Testis (tissue), 2 donors: ENCODE results near the gene ERBB4.
"Not testable (repeated sequence)": the region's sequence is repeated elsewhere in the genome, so short reads cannot be mapped to it uniquely, and the experiment has no call there.

Experiments used
- POLR2A ChIP-seq: fragments of 450-650 bp; IDR thresholded peaks from one replicate; pipeline ENCODE4 v1.6.1; 2017; ENCODE audit warnings: antibody characterized with exemption, mild to moderate bottlenecking, moderate library complexity
- TF ChIP-seq, protein P1 (sequence below), 3 experiments: fragments of 450-650 bp in 2 of 3; fragments of 200-600 bp in 1 of 3; sonication (generic) in 1 of 3; IDR thresholded peaks; one replicate each; pipeline ENCODE4 v1.5.1; 2016 to 2019; ENCODE audit warnings: antibody characterized with exemption in 3 of 3, mild to moderate bottlenecking in 2 of 3, moderate library complexity in 1 of 3

DNA sequence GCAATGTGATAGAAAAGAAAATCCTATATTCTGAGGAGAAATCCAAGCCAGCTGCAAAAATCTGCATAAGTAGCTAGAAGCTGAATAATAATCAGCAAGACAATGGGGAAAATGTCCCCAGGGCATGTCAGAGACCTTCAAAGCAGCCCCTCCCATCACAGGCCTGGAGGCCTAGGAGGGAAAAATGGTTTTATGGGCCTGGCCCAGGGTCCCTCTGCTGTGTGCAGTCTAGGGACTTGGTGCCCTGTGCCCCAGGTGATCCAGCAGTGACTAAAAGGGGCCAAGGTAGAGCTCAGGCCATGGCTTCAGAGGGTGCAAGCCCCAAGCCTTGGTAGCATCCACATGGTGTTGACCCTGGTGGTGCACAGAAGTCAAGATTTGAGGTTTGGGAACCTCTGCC lies 432.1 kb downstream of the ERBB4 start:
- TF ChIP-seq POLR2A: not testable (repeated sequence)
- TF ChIP-seq, protein P1, sequence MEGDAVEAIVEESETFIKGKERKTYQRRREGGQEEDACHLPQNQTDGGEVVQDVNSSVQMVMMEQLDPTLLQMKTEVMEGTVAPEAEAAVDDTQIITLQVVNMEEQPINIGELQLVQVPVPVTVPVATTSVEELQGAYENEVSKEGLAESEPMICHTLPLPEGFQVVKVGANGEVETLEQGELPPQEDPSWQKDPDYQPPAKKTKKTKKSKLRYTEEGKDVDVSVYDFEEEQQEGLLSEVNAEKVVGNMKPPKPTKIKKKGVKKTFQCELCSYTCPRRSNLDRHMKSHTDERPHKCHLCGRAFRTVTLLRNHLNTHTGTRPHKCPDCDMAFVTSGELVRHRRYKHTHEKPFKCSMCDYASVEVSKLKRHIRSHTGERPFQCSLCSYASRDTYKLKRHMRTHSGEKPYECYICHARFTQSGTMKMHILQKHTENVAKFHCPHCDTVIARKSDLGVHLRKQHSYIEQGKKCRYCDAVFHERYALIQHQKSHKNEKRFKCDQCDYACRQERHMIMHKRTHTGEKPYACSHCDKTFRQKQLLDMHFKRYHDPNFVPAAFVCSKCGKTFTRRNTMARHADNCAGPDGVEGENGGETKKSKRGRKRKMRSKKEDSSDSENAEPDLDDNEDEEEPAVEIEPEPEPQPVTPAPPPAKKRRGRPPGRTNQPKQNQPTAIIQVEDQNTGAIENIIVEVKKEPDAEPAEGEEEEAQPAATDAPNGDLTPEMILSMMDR (IDR thresholded peaks at IDR 0.05): not testable (repeated sequence)
